Posterior cingulate gyrus (tissue), 11 donors: ENCODE measurements around the gene SHQ1.
A peak's percentile ranks its signal among the peaks of the same experiment; 100 is the strongest.
"Not testable (repeated sequence)": the region's sequence is repeated elsewhere in the genome, so short reads cannot be mapped to it uniquely, and the experiment has no call there.

Experiments
- DNase-seq, 10 donors: peaks; one replicate each; pipeline versions ENCODE4 v3.0.0 to v3.0.0-alpha.2; 2020 to 2021; ENCODE audit warnings: mixed read lengths in 3 of 10
- intact Hi-C: fragments of 100-400 bp; cut with DNase I; formaldehyde crosslinking; loops from one replicate; pipeline ENCODE4 v1.15.1; 2023

The SHQ1 gene

GRCh38 chr3:72760225-72760624 is 88.0 kb downstream of the SHQ1 start:
- no peak for DNase-seq
- intact Hi-C loops, result no loop called here

GRCh38 chr3:72756900-72757299 is 91.3 kb downstream of the SHQ1 start:
- no peak for DNase-seq
- intact Hi-C loops, result no loop called here

- intact Hi-C loops, result no loop called here
Measured at GRCh38 chr3:72754582-72754981, 93.7 kb downstream of the SHQ1 start.

GRCh38 chr3:72753495-72753894 is 94.8 kb downstream of the SHQ1 start:
- DNase-seq, result no peak
- intact Hi-C loops, result no loop called here

More at GRCh38 chr3:72754582-72754981, 93.7 kb downstream of the SHQ1 start:
- DNase-seq, result no peak

GRCh38 chr3:72750405-72750965 is 97.8 kb downstream of the SHQ1 start:
- intact Hi-C loops, result no loop called here
- DNase-seq, result no peak

- intact Hi-C loops, result no loop called here
- no peak for DNase-seq
Measured at GRCh38 chr3:72748659-72749058, 99.6 kb downstream of the SHQ1 start.

- DNase-seq, result no peak
- intact Hi-C loops, result no loop called here
Measured at GRCh38 chr3:72746430-72747411, 101.5 kb downstream of the SHQ1 start.

GRCh38 chr3:72745146-72745999 is 102.9 kb downstream of the SHQ1 start:
- no peak for DNase-seq

GRCh38 chr3:72744330-72744729 is 103.9 kb downstream of the SHQ1 start:
- intact Hi-C loops, result no loop called here
- DNase-seq, result no peak

More at GRCh38 chr3:72745146-72745999, 102.9 kb downstream of the SHQ1 start:
- intact Hi-C loops, result no loop called here

GRCh38 chr3:72739531-72740466 is 108.4 kb downstream of the SHQ1 start:
- intact Hi-C loops, result no loop called here
- no peak for DNase-seq

GRCh38 chr3:72738752-72739530 is 109.3 kb downstream of the SHQ1 start:
- peak in 9 of 10 donors; percentile 27 to 92 (median 41) for DNase-seq
- intact Hi-C loops, result no loop called here

- intact Hi-C loops, DNase-seq: not testable (repeated sequence)
Measured at GRCh38 chr3:72735072-72735471, 113.2 kb downstream of the SHQ1 start.

GRCh38 chr3:72733676-72734075 is 114.6 kb downstream of the SHQ1 start:
- intact Hi-C loops, result no loop called here

GRCh38 chr3:72732666-72733345 is 115.4 kb downstream of the SHQ1 start:
- DNase-seq, intact Hi-C loops: not testable (repeated sequence)

More at GRCh38 chr3:72733676-72734075, 114.6 kb downstream of the SHQ1 start:
- no peak for DNase-seq

- intact Hi-C loops, result no loop called here
- DNase-seq, result no peak
Measured at GRCh38 chr3:72728958-72729467, 119.2 kb downstream of the SHQ1 start.

- intact Hi-C loops, result no loop called here
- DNase-seq, result no peak
Measured at GRCh38 chr3:72728329-72728889, 119.8 kb downstream of the SHQ1 start.

GRCh38 chr3:72727726-72728125 is 120.5 kb downstream of the SHQ1 start:
- intact Hi-C loops, result no loop called here
- no peak for DNase-seq

GRCh38 chr3:72727172-72727571 is 121.1 kb downstream of the SHQ1 start:
- no peak for DNase-seq

More at GRCh38 chr3:72727172-72727571, 121.1 kb downstream of the SHQ1 start:
- intact Hi-C loops, result no loop called here
